IMR-90 (cell line): ENCODE measurements around the gene ZBTB45.
"Not testable (repeated sequence)": the region's sequence is repeated elsewhere in the genome, so short reads cannot be mapped to it uniquely, and the experiment has no call there.

Source experiments
- CEBPB ChIP-seq: IDR thresholded peaks from 2 replicates; pipeline ENCODE4 v1.6.1; 2012; ENCODE audit warnings: low read depth, low read length, improper control_type of control experiment
- CHD1 ChIP-seq: IDR thresholded peaks from 2 replicates; pipeline ENCODE4 v1.6.1; 2012; ENCODE audit warnings: low read depth, low read length, improper control_type of control experiment
- CTCF ChIP-seq: conservative IDR thresholded peaks from 2 replicates; pipeline ENCODE4 v1.5.1; 2012; ENCODE audit warnings: mild to moderate bottlenecking, low read depth, low read length, improper control_type of control experiment
- FOS ChIP-seq: fragments of 150-350 bp; IDR thresholded peaks from 2 replicates; pipeline ENCODE4 v1.6.1; 2016; ENCODE audit warnings: low read depth, low read length
- MAFK ChIP-seq: IDR thresholded peaks from 2 replicates; pipeline ENCODE4 v1.6.1; 2012; ENCODE audit warnings: low read depth, low read length, improper control_type of control experiment
- MAZ ChIP-seq: IDR thresholded peaks from 2 replicates; pipeline ENCODE4 v1.6.1; 2012; ENCODE audit warnings: low read depth, mild to moderate bottlenecking, low read length, improper control_type of control experiment, moderate library complexity, borderline replicate concordance
- MXI1 ChIP-seq: IDR thresholded peaks from 2 replicates; pipeline ENCODE4 v1.6.1; 2012; ENCODE audit warnings: low read depth, mild to moderate bottlenecking, low read length, moderate library complexity, borderline replicate concordance
- POLR2A ChIP-seq: IDR thresholded peaks from 2 replicates; pipeline ENCODE4 v1.6.1; 2012; ENCODE audit warnings: mild to moderate bottlenecking, low read depth, low read length
- RAD21 ChIP-seq: IDR thresholded peaks from 2 replicates; pipeline ENCODE4 v1.6.1; 2012; ENCODE audit warnings: low read length, improper control_type of control experiment
- RCOR1 ChIP-seq: IDR thresholded peaks from 2 replicates; pipeline ENCODE4 v1.6.1; 2012; ENCODE audit warnings: mild to moderate bottlenecking, low read length, improper control_type of control experiment; ENCODE audit not compliant: insufficient replicate concordance
- SMC3 ChIP-seq: fragments of 150-350 bp; IDR thresholded peaks from 2 replicates; pipeline ENCODE4 v1.6.1; 2016; ENCODE audit warnings: low read depth, mild to moderate bottlenecking, antibody characterized with exemption, low read length, moderate library complexity
- USF2 ChIP-seq: fragments of 150-350 bp; IDR thresholded peaks from 2 replicates; pipeline ENCODE4 v1.6.1; 2017; ENCODE audit warnings: mild to moderate bottlenecking, antibody characterized with exemption, low read length, low read depth
- TF ChIP-seq, protein P1 (sequence below): fragments of 150-350 bp; IDR thresholded peaks from 2 replicates; pipeline ENCODE4 v1.6.1; 2016; ENCODE audit warnings: low read depth, mild to moderate bottlenecking, low read length, moderate library complexity, borderline replicate concordance

- not testable (repeated sequence) for TF ChIP-seq CTCF, SMC3, CHD1, POLR2A, RCOR1, USF2, RAD21, MXI1, FOS, CEBPB, MAFK, MAZ
- TF ChIP-seq, protein P1, sequence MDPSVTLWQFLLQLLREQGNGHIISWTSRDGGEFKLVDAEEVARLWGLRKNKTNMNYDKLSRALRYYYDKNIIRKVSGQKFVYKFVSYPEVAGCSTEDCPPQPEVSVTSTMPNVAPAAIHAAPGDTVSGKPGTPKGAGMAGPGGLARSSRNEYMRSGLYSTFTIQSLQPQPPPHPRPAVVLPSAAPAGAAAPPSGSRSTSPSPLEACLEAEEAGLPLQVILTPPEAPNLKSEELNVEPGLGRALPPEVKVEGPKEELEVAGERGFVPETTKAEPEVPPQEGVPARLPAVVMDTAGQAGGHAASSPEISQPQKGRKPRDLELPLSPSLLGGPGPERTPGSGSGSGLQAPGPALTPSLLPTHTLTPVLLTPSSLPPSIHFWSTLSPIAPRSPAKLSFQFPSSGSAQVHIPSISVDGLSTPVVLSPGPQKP = not testable (repeated sequence)
Measured at GRCh38 chr19:58542641-58543372, 23.2 kb upstream of the ZBTB45 start.
